Trophoblast cell (in vitro differentiated cells and primary cell): ENCODE measurements around the gene TSPAN12. TPM values are rescaled to one million over a fixed set of nuclear protein-coding genes. Genes with fewer than 3 reads are reported as not detected.
"Not testable (repeated sequence)": the region's sequence is repeated elsewhere in the genome, so short reads cannot be mapped to it uniquely, and the experiment has no call there.

Experiments used
- DNase-seq, 2 donors: peaks; one replicate each; pipeline ENCODE4 v3.0.0-alpha.2; 2016
- H2AFZ ChIP-seq: 2 replicates; pipeline ENCODE4 v1.6.1; 2013; ENCODE audit warnings: low read length, moderate library complexity, mild to moderate bottlenecking; ENCODE audit not compliant: insufficient read depth, poor library complexity
- H2AK5ac ChIP-seq: 2 replicates; pipeline ENCODE4 v1.6.1; 2013; ENCODE audit warnings: mild to moderate bottlenecking, low read length
- H2BK120ac ChIP-seq: 2 replicates; pipeline ENCODE4 v1.6.1; 2013; ENCODE audit warnings: low read length, mild to moderate bottlenecking, moderate library complexity; ENCODE audit not compliant: insufficient read depth, poor library complexity
- H2BK12ac ChIP-seq: 2 replicates; pipeline ENCODE4 v1.6.1; 2013; ENCODE audit warnings: mild to moderate bottlenecking, low read length, moderate library complexity
- H2BK5ac ChIP-seq: 2 replicates; pipeline ENCODE4 v1.6.1; 2013; ENCODE audit warnings: low read length, low read depth, moderate library complexity, mild to moderate bottlenecking; ENCODE audit not compliant: poor library complexity
- H3K14ac ChIP-seq: 2 replicates; pipeline ENCODE4 v1.6.1; 2013; ENCODE audit warnings: mild to moderate bottlenecking, low read length
- H3K18ac ChIP-seq: 2 replicates; pipeline ENCODE4 v1.6.1; 2013; ENCODE audit warnings: mild to moderate bottlenecking, low read length
- H3K23ac ChIP-seq: 2 replicates; pipeline ENCODE4 v1.6.1; 2013; ENCODE audit warnings: low read length
- H3K27ac ChIP-seq: 2 replicates; pipeline ENCODE4 v1.5.1; 2013; ENCODE audit warnings: low read depth, mild to moderate bottlenecking, inconsistent platforms, low read length, moderate library complexity
- H3K27me3 ChIP-seq: 2 replicates; pipeline ENCODE4 v1.6.1; 2013; ENCODE audit warnings: inconsistent platforms, mild to moderate bottlenecking, low read length, moderate library complexity; ENCODE audit not compliant: insufficient read depth
- H3K36me3 ChIP-seq, 2 experiments: 1 replicate in 1 of 2; 2 replicates in 1 of 2; pipeline ENCODE4 v1.6.1; 2013; ENCODE audit warnings: low read length in 2 of 2, mild to moderate bottlenecking in 2 of 2, moderate library complexity in 1 of 2; ENCODE audit not compliant: insufficient read depth in 2 of 2, control insufficient read depth in 1 of 2
- H3K4ac ChIP-seq: 2 replicates; pipeline ENCODE4 v1.6.1; 2013; ENCODE audit warnings: low read depth, mild to moderate bottlenecking, low read length, moderate library complexity
- H3K4me1 ChIP-seq, 2 experiments: 1 replicate in 1 of 2; 2 replicates in 1 of 2; pipeline ENCODE4 v1.6.1; 2013; ENCODE audit warnings: low read length in 2 of 2, mild to moderate bottlenecking in 2 of 2, moderate library complexity in 1 of 2; ENCODE audit not compliant: insufficient read depth in 2 of 2, control insufficient read depth in 1 of 2
- H3K4me2 ChIP-seq: 2 replicates; pipeline ENCODE4 v1.6.1; 2013; ENCODE audit warnings: inconsistent platforms, mild to moderate bottlenecking, low read length, moderate library complexity
- H3K4me3 ChIP-seq: 2 replicates; pipeline ENCODE4 v1.5.1; 2013; ENCODE audit warnings: mild to moderate bottlenecking, low read depth, low read length, inconsistent platforms
- H3K79me1 ChIP-seq: one replicate; pipeline ENCODE4 v1.6.1; 2013; ENCODE audit warnings: low read length
- H3K79me2 ChIP-seq: 2 replicates; pipeline ENCODE4 v1.6.1; 2013; ENCODE audit warnings: low read length, mild to moderate bottlenecking; ENCODE audit not compliant: control insufficient read depth, insufficient read depth, poor library complexity
- H3K9ac ChIP-seq: 2 replicates; pipeline ENCODE4 v1.6.1; 2013; ENCODE audit warnings: mild to moderate bottlenecking, low read length
- H3K9me3 ChIP-seq: 2 replicates; pipeline ENCODE4 v1.6.1; 2013; ENCODE audit warnings: low read depth, mild to moderate bottlenecking, control low read depth, inconsistent platforms, low read length; ENCODE audit not compliant: insufficient read depth
- H4K12ac ChIP-seq: 2 replicates; pipeline ENCODE4 v1.6.1; 2013; ENCODE audit warnings: low read depth, mild to moderate bottlenecking, low read length, moderate library complexity
- H4K8ac ChIP-seq: 2 replicates; pipeline ENCODE4 v1.6.1; 2013; ENCODE audit warnings: low read depth, mild to moderate bottlenecking, low read length, moderate library complexity
- H4K91ac ChIP-seq: one replicate; pipeline ENCODE4 v1.6.1; 2013; ENCODE audit warnings: low read depth, mild to moderate bottlenecking, low read length, moderate library complexity
- WGBS: extraction: QIAGEN DNeasy Blood & Tissue Kit; methylation state at CpG from one replicate; pipeline ENCODE4 v1.1.7; 2013; ENCODE audit warnings: missing lambda C conversion rate; ENCODE audit not compliant: insufficient read length, insufficient coverage; ENCODE audit errors: extremely low coverage; 5-methylcytosine and 5-hydroxymethylcytosine counted together
- polyA plus RNA-seq: library from polyadenylated mRNA; stranded (reverse); fragments of 200-250 nt; gene quantifications from 2 replicates; pipeline ENCODE4 v1.2.3, GENCODE V29; 2013

The TSPAN12 gene, protein sequence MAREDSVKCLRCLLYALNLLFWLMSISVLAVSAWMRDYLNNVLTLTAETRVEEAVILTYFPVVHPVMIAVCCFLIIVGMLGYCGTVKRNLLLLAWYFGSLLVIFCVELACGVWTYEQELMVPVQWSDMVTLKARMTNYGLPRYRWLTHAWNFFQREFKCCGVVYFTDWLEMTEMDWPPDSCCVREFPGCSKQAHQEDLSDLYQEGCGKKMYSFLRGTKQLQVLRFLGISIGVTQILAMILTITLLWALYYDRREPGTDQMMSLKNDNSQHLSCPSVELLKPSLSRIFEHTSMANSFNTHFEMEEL
- polyA plus RNA-seq: 12.7 and 13.2 TPM in 2 replicates

DNA sequence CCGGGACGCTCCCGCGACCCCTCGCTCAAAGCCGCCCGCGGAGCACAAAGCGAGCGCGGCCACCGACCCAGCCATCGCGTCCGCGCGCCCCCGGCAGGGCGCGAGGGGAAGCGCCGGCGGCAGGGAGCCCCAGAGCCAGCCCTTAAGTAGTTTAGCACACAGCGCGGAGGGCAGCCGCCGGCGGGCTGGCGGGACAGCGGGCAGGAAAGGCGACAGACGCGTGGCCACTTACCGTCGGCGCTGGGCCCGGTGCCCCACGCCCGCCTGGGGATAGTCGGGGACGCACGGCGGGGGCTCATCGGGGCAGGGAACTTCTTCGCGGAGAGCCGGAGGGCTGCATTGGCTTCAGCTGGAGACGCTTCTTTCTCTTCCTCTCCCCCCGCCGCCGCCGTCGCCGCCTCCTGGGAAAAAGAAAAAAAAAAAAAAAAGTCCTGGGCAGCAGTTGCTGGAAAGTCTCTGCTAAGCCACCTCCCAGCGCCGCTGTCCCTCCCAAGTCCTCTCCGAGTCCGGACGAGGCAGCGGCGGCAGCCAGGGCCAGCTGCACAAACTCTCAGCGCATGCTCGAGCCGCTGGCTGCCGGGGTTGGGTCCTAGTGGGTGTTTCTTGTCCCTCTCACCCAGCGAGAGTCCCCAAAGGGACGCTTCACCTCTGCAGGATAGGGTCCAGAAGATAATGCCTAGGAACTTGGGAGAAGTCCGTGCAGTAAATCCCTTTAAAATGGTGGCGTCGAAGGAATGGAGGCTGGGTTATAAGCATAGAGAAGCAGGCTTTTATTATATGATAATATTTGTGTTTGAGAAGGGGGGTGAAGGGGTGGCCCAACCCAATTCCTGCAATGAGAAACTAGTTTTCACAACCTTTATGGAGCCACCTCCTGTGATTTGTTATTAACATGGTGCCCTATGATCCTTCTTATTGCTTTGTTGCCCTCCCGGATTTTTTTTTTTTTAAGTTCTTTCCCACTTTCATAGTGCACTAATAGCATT, at the start of gene TSPAN12:
TSPAN12 (minus strand) TSS at position 557 of the 986 bp plus-strand sequence. CDS start 1,381 bp downstream, outside the sequence.
- WGBS: no CpG with 5 or more reads among the region's 71 CpGs

DNA sequence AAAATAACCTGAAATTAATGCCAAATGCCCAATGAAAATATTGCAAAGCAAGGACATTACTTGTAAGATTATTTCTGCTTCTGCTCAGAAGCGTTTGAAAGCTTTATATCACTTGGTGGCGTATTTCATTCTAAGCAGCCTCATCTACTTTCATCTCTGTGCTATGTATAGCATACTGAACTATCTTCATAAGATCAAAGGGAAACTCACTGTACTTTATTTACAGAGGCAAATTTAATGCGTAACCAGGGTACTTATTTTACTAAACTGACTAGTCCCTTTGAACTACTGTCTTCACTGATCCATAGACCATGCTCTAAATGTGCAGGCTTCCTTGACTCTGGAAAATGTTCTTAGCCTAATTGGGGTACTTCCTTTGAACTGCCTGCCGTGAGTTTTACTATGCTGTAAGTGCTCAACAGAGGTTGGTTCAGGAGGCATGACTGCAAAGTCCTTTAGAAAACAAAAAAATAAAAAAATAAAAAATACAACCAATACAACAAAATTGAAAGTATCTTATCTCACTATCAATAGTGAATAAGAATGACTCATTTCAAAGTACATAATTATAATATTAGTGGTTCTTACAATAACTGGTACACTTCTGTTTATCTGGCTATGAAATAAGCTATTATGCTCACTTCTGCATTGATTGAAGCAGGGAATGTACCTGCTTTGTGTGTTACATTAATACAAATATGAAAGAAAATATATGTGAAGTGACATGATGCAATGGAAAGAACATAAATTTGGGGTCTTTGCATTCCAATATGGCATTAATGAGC, 41.0 kb upstream of the TSPAN12 start:
- no peak overlapping the region for H2BK120ac ChIP-seq
- H4K8ac ChIP-seq: no peak overlapping the region
- H2BK5ac ChIP-seq: no peak overlapping the region
- no peak overlapping the region for H3K18ac ChIP-seq
- no peak overlapping the region for H2AFZ ChIP-seq
- H3K79me2 ChIP-seq: no peaks in the 10 kb centered on the region
- H3K36me3 ChIP-seq: no peaks in the 10 kb centered on the region
- whole genome bisulfite sequencing: no CpG with 5 or more reads among the region's 4 CpGs
- H2BK12ac ChIP-seq: no peak overlapping the region
- H3K27ac ChIP-seq: no peak overlapping the region
- no peak overlapping the region for H3K23ac ChIP-seq
- no peak overlapping the region for H3K4ac ChIP-seq
- H3K4me2 ChIP-seq: no peak overlapping the region
- H3K4me1 ChIP-seq: no peaks in the 10 kb centered on the region
- no peak overlapping the region for H3K14ac ChIP-seq
- H2AK5ac ChIP-seq: no peak overlapping the region
- H3K4me3 ChIP-seq: no peak overlapping the region
- H4K12ac ChIP-seq: no peak overlapping the region
- H3K9me3 ChIP-seq: peaks cover 3% of the 10 kb centered on the region
- DNase-seq: no peak
- H4K91ac ChIP-seq: no peak overlapping the region
- H3K79me1 ChIP-seq: no peaks in the 10 kb centered on the region
- H3K9ac ChIP-seq: no peak overlapping the region
- H3K27me3 ChIP-seq: no peaks in the 10 kb centered on the region

More for the DNA sequence above, at the start of gene TSPAN12:
- peak within 1 kb of the TSS; percentile 90 for H4K12ac ChIP-seq
- H3K18ac ChIP-seq: peak within 1 kb of the TSS; percentile 99
- H3K79me1 ChIP-seq: peaks cover 9% of the 10 kb centered on the region
- H2BK12ac ChIP-seq: peak within 1 kb of the TSS; percentile 79
- H3K4ac ChIP-seq: peak within 1 kb of the TSS; percentile 76
- H3K27me3 ChIP-seq: no peaks in the 10 kb centered on the region
- peak within 1 kb of the TSS; percentile 90 for H3K4me3 ChIP-seq
- peak within 1 kb of the TSS; percentile 96 for H4K91ac ChIP-seq
- peak within 1 kb of the TSS; percentile 98 for H2AFZ ChIP-seq
- no peaks in the 10 kb centered on the region for H3K9me3 ChIP-seq
- peaks cover 6% of the 10 kb centered on the region for H3K79me2 ChIP-seq
- H3K4me2 ChIP-seq: peak within 1 kb of the TSS; percentile 81
- peak within 1 kb of the TSS; percentile 99 for H3K27ac ChIP-seq
- H3K23ac ChIP-seq: no peak within 1 kb of the TSS
- DNase-seq: peak; percentile 82 to 84
- no peak within 1 kb of the TSS for H2AK5ac ChIP-seq
- peak within 1 kb of the TSS; percentile 95 for H4K8ac ChIP-seq
- peak within 1 kb of the TSS; percentile 98 for H2BK120ac ChIP-seq
- H3K14ac ChIP-seq: peak within 1 kb of the TSS; percentile 99
- H3K9ac ChIP-seq: peak within 1 kb of the TSS; percentile 88
- peak within 1 kb of the TSS; percentile 98 for H2BK5ac ChIP-seq
- H3K4me1 ChIP-seq: no peaks in the 10 kb centered on the region
- H3K36me3 ChIP-seq: no peaks in the 10 kb centered on the region

DNA sequence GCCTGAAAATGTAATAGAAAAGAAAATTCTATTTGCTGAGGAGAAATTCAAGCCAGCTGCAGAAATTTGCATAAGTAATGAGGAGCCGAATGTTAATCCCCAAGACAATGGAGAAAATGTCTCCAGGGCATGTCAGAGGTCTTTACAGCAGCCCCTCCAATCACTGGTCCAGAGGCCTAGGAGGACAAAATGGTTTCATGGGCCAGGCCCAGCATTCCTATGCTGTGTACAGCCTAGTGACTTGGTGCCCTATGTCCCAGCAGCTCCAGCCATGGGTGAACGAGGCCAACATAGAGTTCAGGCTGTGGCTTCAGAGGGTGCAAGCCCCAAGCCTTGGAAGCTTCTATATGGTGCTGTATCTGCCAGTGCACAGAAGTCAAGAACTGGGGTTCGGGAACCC, 37.3 kb upstream of the TSPAN12 start:
- not testable (repeated sequence) for DNase-seq, H2BK12ac ChIP-seq, H2BK5ac ChIP-seq, H3K4me2 ChIP-seq, H3K9ac ChIP-seq, H2AK5ac ChIP-seq, H3K4me1 ChIP-seq, H3K4me3 ChIP-seq, H2BK120ac ChIP-seq, H3K27me3 ChIP-seq, H4K12ac ChIP-seq, H2AFZ ChIP-seq, H4K8ac ChIP-seq, H3K79me2 ChIP-seq, H3K79me1 ChIP-seq, H3K4ac ChIP-seq, H3K23ac ChIP-seq, H3K9me3 ChIP-seq, H3K27ac ChIP-seq, H4K91ac ChIP-seq, H3K36me3 ChIP-seq, H3K18ac ChIP-seq, H3K14ac ChIP-seq
- no CpG with 5 or more reads among the region's 3 CpGs for WGBS

DNA sequence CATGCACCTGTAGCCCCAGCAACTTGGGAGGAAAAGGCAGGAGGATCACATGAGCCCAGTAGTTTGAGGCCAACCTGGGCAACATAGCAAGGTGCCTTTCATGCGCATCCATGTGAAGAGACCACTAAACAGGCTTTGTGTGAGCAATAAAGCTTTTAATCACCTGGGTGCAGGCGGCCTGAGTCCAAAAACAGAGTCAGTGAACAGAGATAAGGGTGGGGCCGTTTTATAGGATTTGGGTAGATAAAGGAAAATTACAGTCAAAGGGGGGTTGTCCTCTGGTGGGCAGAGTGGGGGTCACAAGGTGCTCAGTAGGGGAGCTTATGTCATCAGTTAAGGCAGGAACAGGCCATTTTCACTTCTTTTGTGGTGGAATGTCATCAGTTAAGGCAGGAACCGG, 27.7 kb upstream of the TSPAN12 start:
- not testable (repeated sequence) for H3K27me3 ChIP-seq, H3K4me1 ChIP-seq, H4K12ac ChIP-seq, H4K8ac ChIP-seq, H2BK120ac ChIP-seq, H3K23ac ChIP-seq, H3K9ac ChIP-seq, H3K79me2 ChIP-seq, DNase-seq, H3K27ac ChIP-seq, H3K4me3 ChIP-seq, H3K4ac ChIP-seq, H2AK5ac ChIP-seq, H3K79me1 ChIP-seq, H2AFZ ChIP-seq, H2BK12ac ChIP-seq, H3K18ac ChIP-seq, H3K36me3 ChIP-seq, H3K14ac ChIP-seq, H3K4me2 ChIP-seq, H3K9me3 ChIP-seq, H2BK5ac ChIP-seq, H4K91ac ChIP-seq
- WGBS: no CpG with 5 or more reads among the region's 4 CpGs
